ENCODE results near the gene CPSF3. TPM values are rescaled to one million over a fixed set of nuclear protein-coding genes. Genes with fewer than 3 reads are reported as not detected.

CPSF3 gene
- total and polyA plus RNA-seq, 2 of the 13 experiments (the other 11 are each of a cell fraction or from before 2014, with no cell fraction given) = 19.8 to 93.0 TPM

- TF ChIP-seq ZBTB44 (CRISPR knock-in tag; IDR thresholded peaks at IDR 0.05) = no peak
- TF ChIP-seq HOXA5 (CRISPR knock-in tag; IDR thresholded peaks at IDR 0.05) = no peak
- no peak for TF ChIP-seq ZNF367 (CRISPR knock-in tag; IDR thresholded peaks at IDR 0.05; ENCODE audit: borderline replicate concordance)
- TF ChIP-seq GZF1 (CRISPR knock-in tag; IDR thresholded peaks at IDR 0.05) = no peak
- no peak for TF ChIP-seq BRCA1 (CRISPR knock-in tag; IDR thresholded peaks at IDR 0.05)
- no peak for TF ChIP-seq NR3C1 (CRISPR knock-in tag; IDR thresholded peaks at IDR 0.05)
- no peak for TF ChIP-seq ZNF318 (CRISPR knock-in tag; IDR thresholded peaks at IDR 0.05)
- no peak for TF ChIP-seq ELF3 (CRISPR knock-in tag; IDR thresholded peaks at IDR 0.05)
- TF ChIP-seq E2F2 (CRISPR knock-in tag; IDR thresholded peaks at IDR 0.05; ENCODE audit: borderline replicate concordance) = no peak
- TF ChIP-seq CEBPG (CRISPR knock-in tag; IDR thresholded peaks at IDR 0.05) = no peak
- TF ChIP-seq RFXAP (CRISPR knock-in tag; IDR thresholded peaks at IDR 0.05; ENCODE audit: borderline replicate concordance) = no peak
- no peak for TF ChIP-seq ESRRA (CRISPR knock-in tag; IDR thresholded peaks at IDR 0.05; ENCODE audit: low read depth)
- TF ChIP-seq GTF2F1 (IDR thresholded peaks at IDR 0.05; ENCODE audit: low read length) = no peak
- no peak for TF ChIP-seq MAFF (IDR thresholded peaks at IDR 0.05; ENCODE audit: low read depth, low read length)
- TF ChIP-seq DBP (CRISPR knock-in tag; IDR thresholded peaks at IDR 0.05; ENCODE audit: not compliant biosample characterization) = no peak
- no peak for TF ChIP-seq RXRB (CRISPR knock-in tag; IDR thresholded peaks at IDR 0.05; ENCODE audit: borderline replicate concordance)
- no peak for TF ChIP-seq KLF13 (CRISPR knock-in tag; IDR thresholded peaks at IDR 0.05)
- no peak for TF ChIP-seq DDIT3 (CRISPR knock-in tag; IDR thresholded peaks at IDR 0.05)
Observed at GRCh38 chr2:9420495-9420894, 3.0 kb upstream of the CPSF3 start (continued).
